Stimulated activated CD4-positive, alpha-beta T cell treated with anti-CD3 and anti-CD28 coated beads, Interleukin-12 subunit alpha, Interleukin-12 subunit beta, amount 100 ng/mL, for 24 hours (primary cell): ENCODE results near the gene KRT71.
"Not testable (repeated sequence)": the region's sequence is repeated elsewhere in the genome, so short reads cannot be mapped to it uniquely, and the experiment has no call there.

ENCODE experiments used
- DNase-seq, 2 experiments: peaks; one replicate each; pipeline ENCODE4 v3.0.0-alpha.2; 2020; ENCODE audit warnings: low read depth in 2 of 2

KRT71 gene

GRCh38 chr12:52521568-52522266 is 31.2 kb downstream of the KRT71 start:
- no peak for DNase-seq

- no peak for DNase-seq
Observed at GRCh38 chr12:52521175-52521567, 31.8 kb downstream of the KRT71 start.

GRCh38 chr12:52519826-52520662 is 32.9 kb downstream of the KRT71 start, which contains the start of gene KRT5:
KRT5 (minus strand) TSS chr12:52520394; CDS start chr12:52520296, 98 bp downstream.
- no peak for DNase-seq

GRCh38 chr12:52519387-52519703 is 33.6 kb downstream of the KRT71 start:
- DNase-seq = no peak

- DNase-seq = no peak
Observed at GRCh38 chr12:52518574-52519386, 34.2 kb downstream of the KRT71 start.

- DNase-seq = no peak
Observed at GRCh38 chr12:52517888-52518287, 35.1 kb downstream of the KRT71 start.

GRCh38 chr12:52517005-52517835 is 35.7 kb downstream of the KRT71 start:
- DNase-seq = no peak

- no peak for DNase-seq
Observed at GRCh38 chr12:52515927-52516831, 36.8 kb downstream of the KRT71 start.

- no peak for DNase-seq
Observed at GRCh38 chr12:52515319-52515646, 37.7 kb downstream of the KRT71 start.

- no peak for DNase-seq
Observed at GRCh38 chr12:52514471-52515318, 38.2 kb downstream of the KRT71 start.

GRCh38 chr12:52513736-52514135 is 39.2 kb downstream of the KRT71 start:
- no peak for DNase-seq

GRCh38 chr12:52508211-52508610 is 44.7 kb downstream of the KRT71 start:
- no peak for DNase-seq

GRCh38 chr12:52506858-52507715 is 45.9 kb downstream of the KRT71 start:
- no peak for DNase-seq

GRCh38 chr12:52502877-52503276 is 50.1 kb downstream of the KRT71 start:
- no peak for DNase-seq

GRCh38 chr12:52501490-52501889 is 51.5 kb downstream of the KRT71 start:
- DNase-seq = no peak

GRCh38 chr12:52500574-52500973 is 52.4 kb downstream of the KRT71 start:
- DNase-seq = not testable (repeated sequence)

GRCh38 chr12:52499806-52500560 is 53.0 kb downstream of the KRT71 start:
- no peak for DNase-seq

GRCh38 chr12:52498946-52499345 is 54.0 kb downstream of the KRT71 start:
- DNase-seq = no peak
